Fibroblast of mammary gland (primary cell): Measurements from ENCODE around the gene RPL32.
"Not testable (repeated sequence)": the region's sequence is repeated elsewhere in the genome, so short reads cannot be mapped to it uniquely, and the experiment has no call there.

Experiments used
- DNase-seq: peaks from one replicate; pipeline ENCODE4 v3.0.0-alpha.2; 2010; ENCODE audit warnings: low read depth
- H3K4me3 ChIP-seq: 2 replicates; pipeline ENCODE4 v1.5.1; 2011; ENCODE audit warnings: low read depth, mild to moderate bottlenecking, low read length, moderate library complexity; ENCODE audit not compliant: control insufficient read depth
- TF ChIP-seq, protein P1 (sequence below): conservative IDR thresholded peaks from 2 replicates; pipeline ENCODE4 v1.5.1; 2011; ENCODE audit warnings: low read depth, low read length, inconsistent platforms; ENCODE audit not compliant: control insufficient read depth, insufficient read depth

Gene RPL32

DNA sequence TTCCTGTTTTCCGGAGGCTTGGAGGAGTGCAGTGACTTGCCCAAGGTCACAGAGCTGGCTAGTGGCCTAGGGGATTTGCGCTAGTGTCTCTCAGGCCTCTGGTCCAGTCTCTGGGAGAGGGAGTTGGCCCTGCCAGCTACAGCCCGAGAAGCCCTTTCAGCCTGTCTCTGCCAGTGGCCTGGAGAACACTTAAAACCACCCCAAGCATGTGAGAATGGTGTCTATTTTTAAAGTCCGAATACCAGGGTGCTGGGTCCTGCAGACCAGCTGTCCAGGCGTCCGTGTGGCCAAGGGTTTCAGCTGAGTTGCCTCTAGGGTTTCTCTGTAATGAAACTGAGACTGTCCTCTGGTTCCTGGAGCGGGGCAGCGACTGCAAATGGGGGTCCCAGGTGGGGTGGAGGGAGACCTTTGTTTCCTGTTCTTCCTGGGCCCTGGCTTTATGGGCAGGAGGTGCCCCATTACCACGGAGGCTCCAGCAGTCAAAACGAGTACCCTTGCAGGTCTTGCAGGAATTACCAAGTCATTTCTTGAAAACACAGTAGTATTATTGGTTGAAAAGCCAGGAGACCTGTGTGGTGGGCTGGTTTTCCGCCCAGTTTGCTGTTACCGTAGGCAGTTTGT, 42.7 kb downstream of the RPL32 start:
- no peak overlapping the region for H3K4me3 ChIP-seq
- TF ChIP-seq, protein P1, sequence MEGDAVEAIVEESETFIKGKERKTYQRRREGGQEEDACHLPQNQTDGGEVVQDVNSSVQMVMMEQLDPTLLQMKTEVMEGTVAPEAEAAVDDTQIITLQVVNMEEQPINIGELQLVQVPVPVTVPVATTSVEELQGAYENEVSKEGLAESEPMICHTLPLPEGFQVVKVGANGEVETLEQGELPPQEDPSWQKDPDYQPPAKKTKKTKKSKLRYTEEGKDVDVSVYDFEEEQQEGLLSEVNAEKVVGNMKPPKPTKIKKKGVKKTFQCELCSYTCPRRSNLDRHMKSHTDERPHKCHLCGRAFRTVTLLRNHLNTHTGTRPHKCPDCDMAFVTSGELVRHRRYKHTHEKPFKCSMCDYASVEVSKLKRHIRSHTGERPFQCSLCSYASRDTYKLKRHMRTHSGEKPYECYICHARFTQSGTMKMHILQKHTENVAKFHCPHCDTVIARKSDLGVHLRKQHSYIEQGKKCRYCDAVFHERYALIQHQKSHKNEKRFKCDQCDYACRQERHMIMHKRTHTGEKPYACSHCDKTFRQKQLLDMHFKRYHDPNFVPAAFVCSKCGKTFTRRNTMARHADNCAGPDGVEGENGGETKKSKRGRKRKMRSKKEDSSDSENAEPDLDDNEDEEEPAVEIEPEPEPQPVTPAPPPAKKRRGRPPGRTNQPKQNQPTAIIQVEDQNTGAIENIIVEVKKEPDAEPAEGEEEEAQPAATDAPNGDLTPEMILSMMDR = no peak
- no peak for DNase-seq

GRCh38 chr3:12797892-12798558, 43.3 kb downstream of the RPL32 start:
- H3K4me3 ChIP-seq = no peak overlapping the region
- TF ChIP-seq, protein P1 = no peak
- DNase-seq = no peak

- H3K4me3 ChIP-seq = no peak overlapping the region
- DNase-seq = no peak
- TF ChIP-seq, protein P1 = no peak
Observed at GRCh38 chr3:12797124-12797891, 44.1 kb downstream of the RPL32 start.

DNA sequence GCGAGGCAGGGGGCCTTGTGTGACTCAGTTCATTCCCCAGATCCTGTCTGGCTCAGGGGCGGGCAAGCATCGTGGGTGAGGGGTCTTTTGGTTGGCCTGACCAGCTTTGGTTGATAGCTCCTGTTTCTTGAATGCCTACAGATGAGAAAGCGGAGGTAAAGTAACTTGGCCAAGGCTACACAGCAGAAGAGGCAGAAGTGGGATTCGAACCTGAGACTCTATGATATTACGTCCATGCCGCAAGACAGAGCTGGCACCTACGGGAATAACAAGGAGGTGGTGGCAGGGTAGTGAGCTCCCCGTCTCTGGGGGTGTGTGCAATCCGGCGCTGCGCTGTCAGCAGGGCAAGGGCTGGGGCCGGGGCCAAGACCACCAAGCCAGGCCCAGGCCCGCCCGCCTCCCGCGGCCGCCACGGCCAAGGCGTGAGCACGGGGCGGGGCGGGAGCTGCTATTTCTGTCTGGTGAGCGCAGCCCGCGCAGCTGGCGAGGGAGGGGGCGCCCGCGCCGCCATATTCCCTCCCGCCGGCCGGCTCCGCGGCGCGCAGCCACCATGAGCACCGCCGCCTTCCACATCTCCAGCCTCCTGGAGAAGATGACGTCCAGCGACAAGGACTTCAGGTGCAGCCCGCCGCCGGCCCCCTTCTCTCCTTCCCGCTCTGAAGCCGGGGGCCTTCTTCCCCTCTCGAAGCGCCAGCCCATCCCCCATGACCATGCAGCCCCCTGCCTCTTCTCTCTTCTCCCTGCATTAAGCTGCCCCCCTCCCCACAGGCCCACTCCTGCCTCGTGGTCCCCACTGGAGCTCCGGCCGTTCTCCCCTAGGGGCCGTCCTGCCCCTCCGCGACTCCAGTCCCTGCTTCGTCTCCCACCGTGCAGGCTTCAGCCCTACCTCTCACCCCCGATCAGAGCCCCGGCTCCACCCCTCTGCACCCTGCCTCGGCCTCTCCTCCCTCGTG, 44.9 kb downstream of the RPL32 start, which contains the start of gene CAND2:
CAND2 (plus strand) TSS at position 510 of the 953 bp plus-strand sequence; CDS start at position 551, 41 bp downstream.
- DNase-seq = peak; percentile 36
- TF ChIP-seq, protein P1 = no peak
- H3K4me3 ChIP-seq = peak within 1 kb of the TSS; percentile 59

DNA sequence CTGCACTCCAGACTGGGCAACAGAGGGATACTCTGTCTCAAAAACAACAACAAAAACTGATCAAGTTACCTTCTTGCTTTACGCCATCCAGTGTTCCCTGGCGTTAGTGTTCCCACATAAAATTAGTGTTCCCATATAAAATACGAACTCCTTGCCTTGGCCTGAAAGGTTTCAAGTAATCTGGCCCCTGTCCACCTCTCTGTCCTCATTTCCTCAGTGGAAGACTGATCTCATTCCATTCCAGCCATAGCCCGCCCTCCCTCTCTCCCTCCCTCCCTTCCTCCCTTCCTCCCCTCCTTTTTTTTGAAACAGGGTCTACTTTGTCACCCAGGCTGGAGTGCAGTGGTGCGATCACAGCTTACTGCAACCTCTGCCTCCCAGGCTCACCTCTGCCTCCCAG, 47.7 kb downstream of the RPL32 start:
- no peak for DNase-seq
- TF ChIP-seq, protein P1 = no peak
- H3K4me3 ChIP-seq = no peak overlapping the region

GRCh38 chr3:12791430-12791829, 49.9 kb downstream of the RPL32 start:
- no peak overlapping the region for H3K4me3 ChIP-seq
- no peak for DNase-seq
- TF ChIP-seq, protein P1 = no peak

DNA sequence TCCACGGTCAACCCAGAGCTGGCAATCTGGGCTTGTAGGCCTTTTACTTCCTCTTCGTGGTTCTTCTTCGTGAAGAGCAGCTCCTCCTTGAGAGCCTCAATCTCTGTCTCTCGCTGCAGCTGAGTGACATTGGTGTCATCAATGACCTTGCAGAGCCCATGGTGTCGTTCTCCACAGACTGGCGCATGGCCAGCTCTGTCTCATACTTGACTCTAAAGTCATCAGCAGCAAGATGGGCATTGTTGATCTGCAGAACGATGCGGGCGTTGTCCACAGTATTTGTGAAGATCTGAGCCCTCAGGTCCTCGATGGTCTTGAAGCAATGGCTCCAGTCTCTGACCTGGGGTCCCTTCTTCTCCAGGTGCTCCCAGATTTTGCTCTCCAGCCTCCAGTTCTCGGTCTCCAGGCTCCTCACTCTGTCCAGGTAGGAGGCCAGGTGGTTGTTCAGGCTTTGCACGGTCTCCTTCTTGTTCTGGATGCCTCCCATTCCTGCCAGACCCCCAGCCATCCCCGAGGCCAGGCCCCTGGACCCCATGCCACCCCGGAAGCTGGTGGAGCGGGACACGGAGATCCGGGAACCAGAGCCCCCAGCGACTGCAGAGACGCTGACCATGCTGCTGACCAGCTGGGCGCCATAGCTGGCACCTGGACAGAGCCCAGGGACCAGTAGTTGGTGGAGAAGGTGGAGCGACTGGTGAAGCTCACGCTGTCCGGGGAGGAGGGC, 53.2 kb downstream of the RPL32 start:
- DNase-seq, H3K4me3 ChIP-seq: not testable (repeated sequence)

DNA sequence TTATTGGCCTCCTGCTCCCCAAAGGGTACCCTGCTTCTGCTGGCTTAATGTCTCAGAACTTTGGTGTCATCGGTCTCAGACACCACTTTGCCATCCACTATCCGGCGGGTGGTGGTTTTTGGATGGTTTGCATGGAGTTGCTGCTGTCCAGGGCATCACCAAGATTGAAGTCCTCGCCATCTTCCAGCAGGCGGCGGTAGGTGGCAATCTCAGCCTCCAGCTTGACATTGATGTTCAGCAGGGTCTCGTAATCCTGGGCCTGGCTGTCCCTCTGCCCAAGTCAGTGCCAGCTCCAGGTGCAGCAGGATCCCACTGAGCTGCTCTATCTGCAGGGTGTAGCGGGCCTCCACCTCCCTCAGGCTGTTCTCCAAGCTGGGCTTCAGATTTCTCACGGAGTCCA, 54.0 kb downstream of the RPL32 start:
- not testable (repeated sequence) for H3K4me3 ChIP-seq, DNase-seq
